HUES64 (cell line): ENCODE data around the gene ZMYM4.

ENCODE experiments used
- H3K27ac ChIP-seq: 2 replicates; pipeline ENCODE4 v1.7.0; 2013; ENCODE audit warnings: low read depth, low read length, inconsistent platforms
- H3K27me3 ChIP-seq: 2 replicates; pipeline ENCODE4 v1.6.1; 2013; ENCODE audit warnings: mild to moderate bottlenecking, low read length; ENCODE audit not compliant: insufficient read depth
- H3K36me3 ChIP-seq: 2 replicates; pipeline ENCODE4 v1.6.1; 2013; ENCODE audit warnings: mild to moderate bottlenecking, low read length; ENCODE audit not compliant: insufficient read depth
- H3K4me1 ChIP-seq: 2 replicates; pipeline ENCODE4 v1.6.1; 2013; ENCODE audit warnings: mild to moderate bottlenecking, low read length, moderate library complexity; ENCODE audit not compliant: insufficient read depth
- H3K4me3 ChIP-seq: 2 replicates; pipeline ENCODE4 v1.5.1; 2013; ENCODE audit warnings: mild to moderate bottlenecking, low read length, moderate library complexity
- H3K9ac ChIP-seq: 2 replicates; pipeline ENCODE4 v1.6.1; 2013; ENCODE audit warnings: mild to moderate bottlenecking, low read depth, low read length
- H3K9me3 ChIP-seq: 2 replicates; pipeline ENCODE4 v1.6.1; 2013; ENCODE audit warnings: low read depth, low read length; ENCODE audit not compliant: insufficient read depth
- WGBS: fragments of 150-250, 120-280 bp; methylation state at CpG from one replicate; pipeline ENCODE4 v1.1.7; 2013; ENCODE audit warnings: missing lambda C conversion rate; 5-methylcytosine and 5-hydroxymethylcytosine counted together

Gene ZMYM4

DNA sequence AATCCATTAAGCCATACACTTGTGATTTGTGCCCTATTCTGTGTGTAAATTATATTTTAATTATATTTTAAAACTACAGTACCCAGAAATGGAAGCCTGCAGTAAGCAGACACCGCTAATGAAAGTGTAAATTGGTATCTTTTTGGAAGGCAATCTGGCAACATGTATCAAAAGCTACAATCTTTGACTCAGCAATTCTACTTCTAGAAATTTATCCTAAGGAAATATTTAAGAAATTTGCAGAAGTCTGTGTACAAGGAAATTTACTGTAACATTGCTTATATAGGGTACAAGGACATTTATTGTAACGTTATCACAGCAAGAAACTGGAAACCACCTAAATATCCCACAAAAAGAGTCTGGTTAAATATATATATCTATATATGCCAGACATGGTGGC is 14.6 kb upstream of the ZMYM4 start:
- Histone ChIP-seq H3K36me3 (no peaks in the 10 kb centered on the region), H3K27ac (no peak overlapping the region), H3K4me3 (no peak overlapping the region), H3K9ac (no peak overlapping the region), H3K27me3 (no peaks in the 10 kb centered on the region), H3K9me3 (no peaks in the 10 kb centered on the region), H3K4me1 (no peaks in the 10 kb centered on the region)
- WGBS = no CpG with 5 or more reads among the region's 2 CpGs

GRCh38 chr1:35255276-35255675 is 13.2 kb upstream of the ZMYM4 start:
- Histone ChIP-seq H3K27me3 (no peaks in the 10 kb centered on the region), H3K4me1 (no peaks in the 10 kb centered on the region), H3K9ac (no peak overlapping the region), H3K4me3 (no peak overlapping the region), H3K9me3 (no peaks in the 10 kb centered on the region), H3K36me3 (no peaks in the 10 kb centered on the region), H3K27ac (no peak overlapping the region)
- 97% methylated on average over 3 of the region's 4 CpGs for WGBS

- H3K36me3 ChIP-seq = no peaks in the 10 kb centered on the region
- no peaks in the 10 kb centered on the region for H3K4me1 ChIP-seq
- no peak overlapping the region for H3K9ac ChIP-seq
- no peaks in the 10 kb centered on the region for H3K9me3 ChIP-seq
- WGBS = 94% methylated on average over 1 of the region's 1 CpG
- H3K4me3 ChIP-seq = no peak overlapping the region
- H3K27ac ChIP-seq = no peak overlapping the region
- no peaks in the 10 kb centered on the region for H3K27me3 ChIP-seq
Observed at GRCh38 chr1:35259561-35259960, 8.9 kb upstream of the ZMYM4 start.

DNA sequence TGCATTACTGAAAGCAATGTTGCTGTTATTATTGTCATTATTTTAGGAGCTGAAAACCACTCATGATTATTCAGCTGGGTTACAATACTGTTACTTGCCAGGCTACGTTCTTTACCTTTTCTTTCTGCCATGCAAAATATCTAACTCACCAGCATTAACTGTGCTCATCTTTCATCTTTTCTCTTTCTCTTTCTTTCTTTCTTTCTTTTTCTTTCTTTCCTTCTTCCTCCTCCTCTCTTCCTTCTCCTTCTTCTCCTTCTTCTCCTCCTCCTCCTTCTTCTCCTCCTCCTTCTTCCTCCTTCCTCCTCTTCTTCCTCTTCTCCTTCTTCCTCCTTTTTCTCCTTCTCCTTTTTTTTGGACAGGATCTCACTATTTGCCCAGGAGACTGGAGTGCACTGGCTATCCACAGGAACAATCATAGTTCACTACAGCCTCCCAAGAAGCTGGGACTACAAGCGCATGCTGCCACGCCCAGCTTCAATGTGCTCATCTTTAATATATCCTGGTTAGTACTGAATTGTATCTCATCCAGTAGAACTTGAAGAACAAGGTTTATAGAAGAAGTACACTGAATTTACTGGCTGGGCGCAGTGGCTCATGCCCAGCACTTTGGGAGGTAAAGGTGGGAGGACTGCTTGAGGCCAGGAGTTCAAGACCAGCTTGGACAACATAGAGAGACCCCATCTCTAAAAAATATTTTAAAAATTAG is 6.9 kb upstream of the ZMYM4 start:
- Histone ChIP-seq H3K9ac (no peak overlapping the region), H3K4me1 (peaks cover 6% of the 10 kb centered on the region; the same call in 1 of the 2 replicates), H3K9me3 (no peaks in the 10 kb centered on the region), H3K36me3 (no peaks in the 10 kb centered on the region), H3K4me3 (no peak overlapping the region), H3K27me3 (no peaks in the 10 kb centered on the region), H3K27ac (no peak overlapping the region)
- 96% methylated on average over 4 of the region's 4 CpGs for WGBS

GRCh38 chr1:35264035-35264434 is 4.5 kb upstream of the ZMYM4 start:
- Histone ChIP-seq H3K9me3 (no peaks in the 10 kb centered on the region), H3K4me3 (no peak overlapping the region), H3K36me3 (no peaks in the 10 kb centered on the region), H3K27ac (no peak overlapping the region), H3K4me1 (peaks cover 10% of the 10 kb centered on the region; the same call in 1 of the 2 replicates), H3K9ac (no peak overlapping the region), H3K27me3 (no peaks in the 10 kb centered on the region)
- 98% methylated on average over 5 of the region's 5 CpGs for WGBS

DNA sequence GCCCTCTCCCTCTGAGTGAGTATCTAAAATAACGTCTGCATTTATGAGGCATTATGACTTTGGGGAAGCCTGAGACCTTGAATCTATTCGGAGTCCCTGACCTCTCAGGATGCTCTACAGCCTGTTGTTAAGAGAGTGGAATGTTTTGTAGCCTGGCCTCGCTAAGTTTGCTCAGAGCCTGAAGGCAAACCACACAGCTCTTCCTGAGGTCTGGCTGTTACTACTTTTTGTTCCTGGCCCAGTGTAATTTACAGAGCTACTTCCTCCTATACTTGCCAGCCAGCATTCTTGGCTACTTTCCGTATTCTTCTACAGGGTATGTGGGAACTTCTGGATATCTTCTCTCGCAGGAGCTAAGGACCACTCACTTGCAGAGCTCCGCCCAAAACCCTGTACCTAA is 3.6 kb upstream of the ZMYM4 start:
- no peak overlapping the region for H3K4me3 ChIP-seq
- no peaks in the 10 kb centered on the region for H3K27me3 ChIP-seq
- H3K9me3 ChIP-seq = no peaks in the 10 kb centered on the region
- no peak overlapping the region for H3K9ac ChIP-seq
- 69% methylated on average over 4 of the region's 6 CpGs for WGBS
- H3K4me1 ChIP-seq = peaks cover 12% of the 10 kb centered on the region; the same call in 1 of the 2 replicates
- no peak overlapping the region for H3K27ac ChIP-seq
- no peaks in the 10 kb centered on the region for H3K36me3 ChIP-seq

DNA sequence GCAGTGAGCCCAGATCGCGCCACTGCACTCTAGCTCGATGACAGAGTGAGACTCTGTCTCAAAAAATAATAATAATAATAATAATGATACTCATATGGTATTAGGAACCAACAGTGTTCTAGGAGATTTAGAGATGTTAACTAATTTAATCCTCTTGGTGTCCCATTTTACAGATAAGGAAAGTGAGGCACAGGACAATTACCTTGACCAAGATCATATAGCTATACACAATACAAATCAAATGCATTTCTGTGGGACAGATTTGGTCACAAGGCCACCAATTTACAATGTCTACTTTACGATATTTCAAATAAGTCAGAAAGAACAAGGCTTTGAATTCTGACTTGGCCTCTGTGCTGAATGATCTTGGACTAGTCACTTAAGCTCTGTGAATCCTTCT is 2.2 kb upstream of the ZMYM4 start:
- Histone ChIP-seq H3K36me3 (no peaks in the 10 kb centered on the region), H3K9me3 (no peaks in the 10 kb centered on the region), H3K27me3 (no peaks in the 10 kb centered on the region), H3K27ac (no peak overlapping the region), H3K4me1 (peaks cover 16% of the 10 kb centered on the region; the same call in 1 of the 2 replicates), H3K9ac (no peak overlapping the region), H3K4me3 (no peak overlapping the region)
- 97% methylated on average over 1 of the region's 4 CpGs for WGBS

DNA sequence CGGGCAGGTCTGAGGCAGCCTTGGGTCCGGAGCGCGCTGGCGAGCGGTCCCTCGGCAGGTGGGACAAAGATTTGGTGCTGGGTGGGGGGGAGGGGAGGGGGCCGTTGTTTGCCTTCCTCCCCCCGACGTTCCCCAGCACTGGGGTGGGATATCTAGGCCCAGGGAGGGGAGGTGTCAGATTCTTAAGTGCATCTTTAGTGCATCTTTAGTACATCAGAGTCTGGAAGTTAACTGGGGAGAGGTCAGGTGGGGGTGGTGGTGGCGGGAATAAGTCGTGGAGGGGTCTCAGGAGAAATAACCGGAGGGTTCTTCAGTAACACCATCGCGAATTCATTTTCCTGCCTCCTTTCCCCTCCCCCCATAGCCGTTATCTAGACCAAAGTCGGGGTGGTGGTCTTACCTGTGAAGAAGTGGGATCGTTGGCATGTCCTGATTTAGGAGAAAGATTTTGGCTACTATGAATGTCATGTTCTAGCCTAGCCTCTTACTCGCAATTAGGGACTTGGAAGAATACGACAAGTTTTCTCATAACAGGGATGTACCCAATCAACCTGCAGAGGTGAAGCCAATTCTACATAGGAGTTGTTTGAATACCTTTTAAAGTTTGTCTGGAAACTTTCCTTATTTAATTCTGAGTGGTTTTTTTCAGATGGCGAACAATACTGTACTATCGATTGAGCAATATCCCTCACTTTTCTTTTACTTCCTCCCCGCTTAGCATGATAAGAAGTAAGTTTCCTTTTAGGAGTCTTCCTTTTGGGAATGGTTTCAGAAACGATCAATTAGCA is 886 bp downstream of the ZMYM4 start:
- Histone ChIP-seq H3K27ac (peak overlapping the region; percentile 97), H3K9me3 (no peaks in the 10 kb centered on the region), H3K9ac (peak overlapping the region; percentile 86), H3K4me3 (peak overlapping the region; percentile 95), H3K27me3 (no peaks in the 10 kb centered on the region), H3K36me3 (peaks cover 13% of the 10 kb centered on the region; the same call in 1 of the 2 replicates), H3K4me1 (peaks cover 16% of the 10 kb centered on the region; the same call in 1 of the 2 replicates)
- WGBS = 8% methylated on average over 21 of the region's 24 CpGs

- Histone ChIP-seq H3K4me1 (peaks cover 16% of the 10 kb centered on the region; the same call in 1 of the 2 replicates), H3K4me3 (peak overlapping the region; percentile 95), H3K9ac (peak overlapping the region; percentile 86), H3K9me3 (no peaks in the 10 kb centered on the region), H3K27me3 (no peaks in the 10 kb centered on the region), H3K27ac (no peak overlapping the region), H3K36me3 (peaks cover 13% of the 10 kb centered on the region; the same call in 1 of the 2 replicates)
- WGBS = 98% methylated on average over 2 of the region's 2 CpGs
Observed at GRCh38 chr1:35269989-35270289, 1.4 kb downstream of the ZMYM4 start.

DNA sequence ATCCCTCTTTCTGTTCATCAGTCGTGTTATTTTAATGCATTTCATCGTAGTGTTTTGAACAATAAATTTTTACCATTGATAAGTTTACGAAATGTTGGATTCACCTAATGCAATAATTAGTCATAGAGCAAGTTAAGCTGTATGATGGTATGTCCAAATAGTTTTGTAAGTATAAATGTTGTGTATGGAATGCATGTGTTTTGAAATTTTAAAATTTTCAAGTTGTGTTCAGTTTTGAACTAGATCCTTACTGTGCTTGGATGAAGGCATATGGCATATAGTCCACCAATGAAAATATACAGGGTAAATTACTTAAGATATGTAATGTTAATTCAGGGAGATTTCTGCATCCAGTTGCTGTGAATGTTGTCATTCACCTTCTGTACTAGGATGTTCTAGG is 2.3 kb downstream of the ZMYM4 start:
- peaks cover 13% of the 10 kb centered on the region; the same call in 1 of the 2 replicates for H3K36me3 ChIP-seq
- WGBS = 100% methylated on average over 3 of the region's 3 CpGs
- peaks cover 10% of the 10 kb centered on the region; the same call in 1 of the 2 replicates for H3K4me1 ChIP-seq
- no peaks in the 10 kb centered on the region for H3K9me3 ChIP-seq
- H3K27me3 ChIP-seq = no peaks in the 10 kb centered on the region
- H3K4me3 ChIP-seq = no peak overlapping the region
- no peak overlapping the region for H3K9ac ChIP-seq
- no peak overlapping the region for H3K27ac ChIP-seq

DNA sequence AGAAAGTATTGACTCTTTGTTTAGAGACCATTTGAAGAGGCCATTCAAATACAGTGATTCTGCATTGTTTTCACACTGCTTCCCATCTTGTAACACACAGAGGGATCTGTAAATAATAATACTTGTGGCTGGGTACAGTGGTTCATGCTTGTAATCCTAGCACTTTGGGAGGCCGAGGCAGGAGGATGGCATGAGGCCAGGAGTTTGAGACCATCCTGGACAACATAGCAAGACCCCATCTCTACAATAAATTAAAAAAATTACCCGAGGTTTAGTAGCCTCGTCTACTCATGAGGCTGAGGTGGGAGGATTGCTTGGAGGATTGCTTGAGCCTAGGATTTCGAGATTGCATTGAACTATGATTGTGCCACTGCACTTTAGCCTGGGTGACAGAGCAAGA is 5.7 kb downstream of the ZMYM4 start:
- 97% methylated on average over 4 of the region's 4 CpGs for WGBS
- Histone ChIP-seq H3K9me3 (no peaks in the 10 kb centered on the region), H3K36me3 (peaks cover 22% of the 10 kb centered on the region), H3K9ac (no peak overlapping the region), H3K27ac (no peak overlapping the region), H3K27me3 (no peaks in the 10 kb centered on the region), H3K4me3 (no peak overlapping the region), H3K4me1 (peaks cover 6% of the 10 kb centered on the region; the same call in 1 of the 2 replicates)
